IMR-90 (cell line): ENCODE data around the gene STX8.

ENCODE experiments used
- BHLHE40 ChIP-seq: fragments of 150-350 bp; IDR thresholded peaks from 2 replicates; pipeline ENCODE4 v1.6.1; 2016; ENCODE audit warnings: mild to moderate bottlenecking, low read depth, low read length
- CHD1 ChIP-seq: IDR thresholded peaks from 2 replicates; pipeline ENCODE4 v1.6.1; 2012; ENCODE audit warnings: low read depth, low read length, improper control_type of control experiment
- MAFK ChIP-seq: IDR thresholded peaks from 2 replicates; pipeline ENCODE4 v1.6.1; 2012; ENCODE audit warnings: low read depth, low read length, improper control_type of control experiment
- MAZ ChIP-seq: IDR thresholded peaks from 2 replicates; pipeline ENCODE4 v1.6.1; 2012; ENCODE audit warnings: low read depth, mild to moderate bottlenecking, low read length, improper control_type of control experiment, moderate library complexity, borderline replicate concordance
- POLR2A ChIP-seq: IDR thresholded peaks from 2 replicates; pipeline ENCODE4 v1.6.1; 2012; ENCODE audit warnings: mild to moderate bottlenecking, low read depth, low read length
- RAD21 ChIP-seq: IDR thresholded peaks from 2 replicates; pipeline ENCODE4 v1.6.1; 2012; ENCODE audit warnings: low read length, improper control_type of control experiment
- SMC3 ChIP-seq: fragments of 150-350 bp; IDR thresholded peaks from 2 replicates; pipeline ENCODE4 v1.6.1; 2016; ENCODE audit warnings: low read depth, mild to moderate bottlenecking, antibody characterized with exemption, low read length, moderate library complexity
- TF ChIP-seq, protein P1 (sequence below): conservative IDR thresholded peaks from 2 replicates; pipeline ENCODE4 v1.5.1; 2012; ENCODE audit warnings: mild to moderate bottlenecking, low read depth, low read length, improper control_type of control experiment

DNA sequence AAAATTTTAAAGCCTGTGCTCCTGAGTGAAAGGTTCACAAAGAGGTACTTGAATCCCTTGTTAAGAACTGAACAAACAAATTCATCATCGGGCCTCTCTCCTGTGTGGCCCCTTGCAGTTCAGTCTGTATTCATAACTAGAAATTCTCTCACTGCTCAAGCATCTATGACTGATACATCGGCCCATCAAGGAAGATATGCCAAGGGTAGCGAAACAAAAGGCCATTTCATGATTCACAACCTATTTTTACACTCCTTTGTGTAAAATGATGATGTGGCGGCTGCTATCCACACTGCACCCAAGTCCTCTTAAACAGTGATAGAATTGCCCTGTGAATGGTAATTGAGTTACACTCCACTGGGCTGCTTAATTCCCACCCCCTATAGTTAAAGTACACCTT is 204.6 kb downstream of the STX8 start:
- TF ChIP-seq, protein P1, sequence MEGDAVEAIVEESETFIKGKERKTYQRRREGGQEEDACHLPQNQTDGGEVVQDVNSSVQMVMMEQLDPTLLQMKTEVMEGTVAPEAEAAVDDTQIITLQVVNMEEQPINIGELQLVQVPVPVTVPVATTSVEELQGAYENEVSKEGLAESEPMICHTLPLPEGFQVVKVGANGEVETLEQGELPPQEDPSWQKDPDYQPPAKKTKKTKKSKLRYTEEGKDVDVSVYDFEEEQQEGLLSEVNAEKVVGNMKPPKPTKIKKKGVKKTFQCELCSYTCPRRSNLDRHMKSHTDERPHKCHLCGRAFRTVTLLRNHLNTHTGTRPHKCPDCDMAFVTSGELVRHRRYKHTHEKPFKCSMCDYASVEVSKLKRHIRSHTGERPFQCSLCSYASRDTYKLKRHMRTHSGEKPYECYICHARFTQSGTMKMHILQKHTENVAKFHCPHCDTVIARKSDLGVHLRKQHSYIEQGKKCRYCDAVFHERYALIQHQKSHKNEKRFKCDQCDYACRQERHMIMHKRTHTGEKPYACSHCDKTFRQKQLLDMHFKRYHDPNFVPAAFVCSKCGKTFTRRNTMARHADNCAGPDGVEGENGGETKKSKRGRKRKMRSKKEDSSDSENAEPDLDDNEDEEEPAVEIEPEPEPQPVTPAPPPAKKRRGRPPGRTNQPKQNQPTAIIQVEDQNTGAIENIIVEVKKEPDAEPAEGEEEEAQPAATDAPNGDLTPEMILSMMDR, result no peak
- TF ChIP-seq RAD21, result no peak
- TF ChIP-seq MAZ, result no peak
- no peak for TF ChIP-seq BHLHE40
- TF ChIP-seq CHD1, result no peak
- no peak for TF ChIP-seq SMC3
- no peak for TF ChIP-seq POLR2A
- TF ChIP-seq MAFK, result peak; percentile 33
